GM23248 (cell line): Measurements from ENCODE around the gene VWA8.

Experiments
- EZH2 ChIP-seq: fragments of 200-600 bp; sonication (generic); IDR thresholded peaks from 2 replicates; pipeline ENCODE4 v1.6.1; 2018; ENCODE audit warnings: antibody characterized with exemption, mild to moderate bottlenecking; ENCODE audit not compliant: insufficient read depth, poor library complexity, severe bottlenecking
- EZH2phosphoT487 ChIP-seq: fragments of 200-600 bp; sonication (generic); IDR thresholded peaks from 2 replicates; pipeline ENCODE4 v1.6.1; 2018; ENCODE audit warnings: antibody characterized with exemption, moderate library complexity, mild to moderate bottlenecking, low read depth; ENCODE audit not compliant: insufficient read depth

GRCh38 chr13:41586216-41586615 is 374.7 kb downstream of the VWA8 start:
- TF ChIP-seq EZH2phosphoT487 (no peak), EZH2 (no peak)
